GM12873 (cell line): Measurements from ENCODE around the gene ANTXR2.

Experiments used
- CTCF ChIP-seq: IDR thresholded peaks from 2 replicates; pipeline ENCODE4 v1.5.1; 2012; ENCODE audit warnings: low read depth, mild to moderate bottlenecking, moderate library complexity, low read length, control low read depth; ENCODE audit not compliant: insufficient read depth; ENCODE audit errors: missing control alignments

ANTXR2 gene

GRCh38 chr4:79979785-79980437 lies 93.1 kb downstream of the ANTXR2 start:
- no peak for TF ChIP-seq CTCF

- no peak for TF ChIP-seq CTCF
These were observed 95.7 kb downstream of the ANTXR2 start for GRCh38 chr4:79977131-79977840.

DNA sequence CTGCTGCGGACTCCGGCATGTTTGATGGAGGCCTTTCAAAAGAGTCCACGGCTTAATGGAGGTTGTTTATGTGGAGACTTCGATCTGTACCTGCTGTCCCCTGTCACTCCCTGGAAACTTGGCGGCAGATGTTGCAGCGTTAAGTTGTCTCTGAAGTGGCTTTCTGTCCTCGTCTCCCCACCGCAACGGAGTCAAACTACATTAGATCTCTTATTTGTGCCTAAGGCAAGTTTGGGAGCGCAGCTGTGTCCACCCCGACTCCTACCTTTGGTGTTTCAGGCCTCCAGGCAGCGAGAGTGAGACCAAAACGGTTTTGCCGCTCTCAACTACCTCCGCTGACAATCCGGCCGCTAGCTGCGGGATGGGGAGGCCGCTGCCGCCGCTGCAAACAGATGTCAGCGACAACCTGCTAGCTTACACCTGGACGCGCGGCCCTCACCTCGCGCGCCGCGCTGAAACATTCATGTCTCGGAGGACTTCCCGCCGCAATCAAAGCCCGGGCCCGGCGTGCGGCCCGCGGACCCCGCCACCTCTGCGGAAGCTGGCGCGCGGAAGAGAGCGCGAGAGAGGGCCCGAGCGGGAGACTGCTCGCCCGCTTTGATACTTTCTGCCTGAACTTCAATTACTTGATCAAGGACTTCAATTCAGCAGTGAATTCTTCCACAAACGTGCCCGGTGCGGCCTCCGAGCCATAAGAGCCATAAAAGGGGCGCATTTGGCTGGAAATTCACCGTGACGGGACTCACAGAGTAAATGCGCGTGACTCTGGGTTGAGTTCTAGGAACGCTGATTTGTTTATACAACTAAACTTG lies 108.4 kb downstream of the ANTXR2 start:
- TF ChIP-seq CTCF: no peak

GRCh38 chr4:79964020-79964399 lies 109.0 kb downstream of the ANTXR2 start:
- no peak for TF ChIP-seq CTCF

GRCh38 chr4:79959652-79960051 lies 113.4 kb downstream of the ANTXR2 start:
- no peak for TF ChIP-seq CTCF

DNA sequence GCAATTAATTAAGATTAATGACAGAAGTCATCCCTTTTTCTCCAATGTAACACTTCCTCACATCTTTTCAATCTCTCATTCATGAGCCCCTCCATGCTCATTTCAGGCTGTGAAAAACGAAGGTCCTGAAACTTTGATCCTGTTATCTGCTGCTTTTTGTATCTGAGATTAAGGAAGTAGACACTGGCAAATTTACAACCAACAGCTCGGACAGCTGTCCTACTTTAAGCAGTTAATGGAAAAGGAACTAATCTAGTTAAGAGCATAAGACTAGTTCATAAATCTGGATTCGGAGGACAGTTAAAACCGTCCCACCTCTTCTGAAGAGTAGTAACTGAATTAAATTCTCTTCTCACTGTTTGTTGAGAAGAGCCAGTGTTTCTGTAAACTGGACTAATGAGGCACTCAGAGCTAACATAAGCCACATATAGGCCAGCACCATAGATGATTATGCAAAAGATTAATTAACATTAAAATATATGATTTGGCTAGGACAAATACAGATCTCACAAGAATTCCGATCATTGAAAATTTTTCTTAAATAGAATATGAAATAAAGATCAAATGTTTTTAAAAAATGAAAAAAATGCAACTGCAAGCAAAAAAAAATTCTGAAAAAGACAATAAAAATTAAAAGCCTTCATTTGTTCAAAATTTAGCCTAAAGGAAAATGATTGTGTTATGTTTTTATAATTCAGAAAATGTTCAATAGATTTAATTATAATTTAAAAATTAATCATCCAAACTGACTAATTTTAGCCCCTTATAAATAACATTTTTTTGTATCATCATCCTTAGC lies 114.4 kb downstream of the ANTXR2 start:
- no peak for TF ChIP-seq CTCF
